ENCODE results near the gene ZNF581. TPM values are rescaled to one million over a fixed set of nuclear protein-coding genes. Genes with fewer than 3 reads are reported as not detected.

Gene ZNF581
- polyA plus RNA-seq, 3 donors, result 25.1 to 31.6 (median 29.4) TPM

- DNase-seq, result no peak
- H2AFZ ChIP-seq (ENCODE audit: insufficient read depth, low read depth, low read length, poor library complexity, severe bottlenecking), result peak overlapping the region; percentile 82
- H3K27me3 ChIP-seq (ENCODE audit: control insufficient read depth in 2 of 2, insufficient read depth in 2 of 2, low read length in 2 of 2), result peaks cover 0 to 5% of the 10 kb centered on the region in 2 donors
- peak overlapping the region in 1 of 2 donors; percentile 91 for H3K27ac ChIP-seq (ENCODE audit: low read depth in 1 of 2, low read length in 2 of 2)
- Mint-ChIP-seq H3K27me3 (ENCODE audit: low read depth in 3 of 3) (peaks cover 4 to 20% (median 20%) of the 10 kb centered on the region in 3 donors), H3K36me3 (peaks cover 18 to 33% of the 10 kb centered on the region in 2 donors), H3K4me3 (peak overlapping the region; percentile 88 to 97), H3K4me1 (peaks cover 60% of the 10 kb centered on the region), H3K27ac (peak overlapping the region; percentile 1 to 88 (median 80)), H3K9me3 (peaks cover 0 to 7% (median 3%) of the 10 kb centered on the region in 7 donors)
- H3K4me2 ChIP-seq (replicated peaks; ENCODE audit: extremely low read depth, low read length, poor library complexity, severe bottlenecking), result peak overlapping the region; percentile 96
- TF ChIP-seq CTCF (IDR thresholded peaks at IDR 0.05), result no peak
- peak overlapping the region; percentile 46 to 83 (median 67) for H3K4me3 ChIP-seq (replicated peaks in 1 of 3; ENCODE audit: low read depth in 2 of 3, low read length in 3 of 3)
- intact Hi-C loops (cut with micrococcal nuclease), result loop anchor here in 1 of 2 donors (5.0 kb wide), 1 partner anchor 35 kb away; the partner anchor contains the start of gene ZNF865
- peaks cover 0 to 3% of the 10 kb centered on the region in 2 donors for H3K9me3 ChIP-seq (replicated peaks in 1 of 2; ENCODE audit: control insufficient read depth in 1 of 2, insufficient read depth in 1 of 2, low read length in 2 of 2)
- WGBS (ENCODE audit: insufficient coverage), result under 1% methylated on average over 52 of the region's 65 CpGs
- peaks cover 16% of the 10 kb centered on the region for H4K20me1 ChIP-seq (ENCODE audit: insufficient read depth, low read length)
- peak overlapping the region; percentile 74 for H3K9ac ChIP-seq (ENCODE audit: insufficient read depth, low read length, poor library complexity, severe bottlenecking)
- H3K36me3 ChIP-seq (replicated peaks in 1 of 2; ENCODE audit: control insufficient read depth in 1 of 2, insufficient read depth in 2 of 2, low read length in 2 of 2), result peaks cover 11 to 13% of the 10 kb centered on the region in 2 donors
- peaks cover 50 to 62% of the 10 kb centered on the region in 2 donors for H3K4me1 ChIP-seq (ENCODE audit: control insufficient read depth in 1 of 2, insufficient read depth in 2 of 2, low read length in 2 of 2)
- peaks cover 40% of the 10 kb centered on the region for H3K79me2 ChIP-seq (ENCODE audit: insufficient read depth, low read length)
These were observed 1.1 kb upstream of the ZNF581 start for GRCh38 chr19:55642153-55643002.

- Histone ChIP-seq H3K36me3 (replicated peaks in 1 of 2; ENCODE audit: control insufficient read depth in 1 of 2, insufficient read depth in 2 of 2, low read length in 2 of 2) (peaks cover 11 to 13% of the 10 kb centered on the region in 2 donors), H2AFZ (ENCODE audit: insufficient read depth, low read depth, low read length, poor library complexity, severe bottlenecking) (peak overlapping the region; percentile 74), H3K9me3 (replicated peaks in 1 of 2; ENCODE audit: control insufficient read depth in 1 of 2, insufficient read depth in 1 of 2, low read length in 2 of 2) (peaks cover 0 to 3% of the 10 kb centered on the region in 2 donors), H3K4me1 (ENCODE audit: control insufficient read depth in 1 of 2, insufficient read depth in 2 of 2, low read length in 2 of 2) (peaks cover 61 to 76% of the 10 kb centered on the region in 2 donors), H3K4me3 (replicated peaks in 1 of 3; ENCODE audit: low read depth in 2 of 3, low read length in 3 of 3) (peak overlapping the region; percentile 46 to 83 (median 59)), H3K79me2 (ENCODE audit: insufficient read depth, low read length) (peaks cover 31% of the 10 kb centered on the region), H4K20me1 (ENCODE audit: insufficient read depth, low read length) (peaks cover 16% of the 10 kb centered on the region), H3K27ac (ENCODE audit: low read depth in 1 of 2, low read length in 2 of 2) (peak overlapping the region; percentile 28 to 91), H3K4me2 (replicated peaks; ENCODE audit: extremely low read depth, low read length, poor library complexity, severe bottlenecking) (peak overlapping the region; percentile 96), H3K9ac (ENCODE audit: insufficient read depth, low read length, poor library complexity, severe bottlenecking) (peak overlapping the region; percentile 74), H3K27me3 (ENCODE audit: control insufficient read depth in 2 of 2, insufficient read depth in 2 of 2, low read length in 2 of 2) (peaks cover 0 to 5% of the 10 kb centered on the region in 2 donors)
- H3K9me3 Mint-ChIP-seq, result peaks cover 0 to 7% (median 5%) of the 10 kb centered on the region in 7 donors
- intact Hi-C loops (cut with micrococcal nuclease), result loop anchor here in 1 of 2 donors (5.0 kb wide), 1 partner anchor 37 kb away; the partner anchor contains the start of gene ZNF865
- H3K36me3 Mint-ChIP-seq, result peaks cover 10 to 24% of the 10 kb centered on the region in 2 donors
- DNase-seq, result no peak
- peak overlapping the region; percentile 53 to 91 (median 82) for H3K27ac Mint-ChIP-seq
- peaks cover 5 to 28% (median 23%) of the 10 kb centered on the region in 3 donors for H3K27me3 Mint-ChIP-seq (ENCODE audit: low read depth in 3 of 3)
- WGBS (ENCODE audit: insufficient coverage), result under 1% methylated on average over 15 of the region's 15 CpGs
- H3K4me3 Mint-ChIP-seq, result peak overlapping the region; percentile 87 to 91
- peaks cover 60% of the 10 kb centered on the region for H3K4me1 Mint-ChIP-seq
- no peak for TF ChIP-seq CTCF (IDR thresholded peaks at IDR 0.05)
These were observed 383 bp downstream of the ZNF581 start for GRCh38 chr19:55643887-55644176.

All from CD14-positive monocyte (primary cell).